HG03378 (cell line): ENCODE results near the gene RENBP.

Experiments used
- ATAC-seq: cut with Tn5 transposase; IDR thresholded peaks from one replicate; pipeline ENCODE4 v1.9.1; 2021; ENCODE audit warnings: mild to moderate bottlenecking, moderate library complexity; ENCODE audit not compliant: unreplicated experiment

The RENBP gene

GRCh38 chrX:153956044-153956907, 11.8 kb upstream of the RENBP start:
- ATAC-seq, result no peak

GRCh38 chrX:153955228-153955732, 10.8 kb upstream of the RENBP start:
- no peak for ATAC-seq

- no peak for ATAC-seq
These were observed 10.2 kb upstream of the RENBP start for GRCh38 chrX:153954558-153955227.

- no peak for ATAC-seq
These were observed 9.6 kb upstream of the RENBP start for GRCh38 chrX:153953892-153954557.

GRCh38 chrX:153953342-153953830, 8.9 kb upstream of the RENBP start:
- no peak for ATAC-seq

DNA sequence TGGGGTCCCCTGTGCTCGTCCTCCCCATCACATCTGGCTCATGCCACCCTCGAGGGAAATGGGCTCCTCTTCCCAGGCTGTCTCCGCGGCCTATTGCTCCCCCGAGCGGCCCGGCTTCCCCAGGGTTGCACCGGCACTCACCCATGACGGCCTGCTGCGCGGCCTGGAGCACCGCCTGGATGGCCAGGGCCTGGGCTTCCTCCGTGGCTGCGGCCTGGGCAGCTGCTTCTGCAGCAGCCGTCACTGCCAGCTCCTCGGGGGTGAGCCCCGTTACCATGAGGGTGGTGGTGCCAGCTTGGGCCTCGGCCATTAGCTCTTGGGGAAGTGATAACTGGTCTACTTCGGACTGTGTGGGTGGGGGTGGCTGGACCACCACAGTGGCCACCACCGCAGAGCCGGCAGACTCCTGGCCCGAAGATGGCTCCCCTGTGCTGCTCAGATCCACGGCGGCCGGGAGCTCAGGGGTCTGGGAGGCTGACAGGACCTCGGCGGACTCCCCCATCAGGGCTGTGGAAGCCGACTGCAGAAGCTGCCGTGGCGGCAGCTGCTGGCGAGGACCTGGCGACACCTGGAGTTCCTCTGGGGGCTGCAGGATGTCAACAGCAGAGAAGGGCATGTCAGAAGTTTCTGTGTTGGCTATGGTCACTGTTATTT, 8.1 kb upstream of the RENBP start:
- ATAC-seq, result no peak

DNA sequence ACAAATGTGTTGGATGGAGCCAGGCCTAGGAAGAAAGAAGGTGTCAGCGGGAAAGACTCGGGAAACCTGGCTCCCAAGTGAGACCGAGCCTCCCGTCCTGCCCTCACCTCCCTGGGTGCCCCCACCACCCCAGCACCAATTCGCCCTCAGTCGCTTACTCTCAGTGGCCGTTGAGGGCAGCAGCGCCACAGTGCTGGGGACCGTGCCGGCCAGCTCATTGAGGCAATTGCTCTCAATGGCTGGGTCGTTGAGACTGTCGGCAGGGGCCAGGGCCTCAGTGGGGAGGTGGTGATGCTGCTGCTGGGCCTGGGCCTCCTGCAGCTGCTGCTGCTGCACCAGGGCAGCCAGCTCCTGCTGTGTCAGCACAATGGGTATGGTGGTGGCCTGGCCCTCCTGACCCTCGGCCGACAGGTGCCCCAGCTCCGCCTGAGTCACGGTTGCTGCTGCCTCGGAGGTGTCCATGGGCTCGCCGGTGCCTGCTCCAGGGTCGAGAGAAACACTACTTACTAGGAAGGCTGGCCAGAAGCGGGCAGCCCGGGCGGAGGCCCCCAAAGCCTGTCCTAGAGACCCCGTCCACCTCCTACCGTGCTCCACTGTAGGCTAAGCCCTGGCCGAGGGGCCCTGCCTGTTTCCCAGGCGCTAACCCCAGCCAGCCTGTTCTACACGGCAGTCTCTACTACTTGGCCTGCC, 7.4 kb upstream of the RENBP start:
- ATAC-seq, result no peak

DNA sequence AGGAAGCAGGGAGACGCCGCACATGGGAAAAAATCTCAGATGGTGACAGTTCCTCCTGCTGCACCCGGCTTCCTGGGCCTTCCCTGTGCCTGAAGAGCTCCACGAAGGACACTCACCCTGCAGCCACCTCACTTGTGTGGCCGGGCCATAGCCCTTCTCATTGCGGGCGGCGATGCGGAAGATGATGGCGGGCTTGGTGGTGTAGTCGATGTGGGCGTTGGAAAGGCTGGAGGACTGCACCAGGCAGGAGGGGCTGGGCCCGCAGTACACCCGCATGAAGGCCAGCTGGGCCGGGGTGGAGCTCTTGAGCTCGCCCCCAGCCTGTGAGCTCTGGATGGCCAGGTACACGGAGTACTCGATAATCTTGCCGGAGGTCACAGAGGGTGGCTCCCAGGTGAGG, 5.7 kb upstream of the RENBP start:
- no peak for ATAC-seq

GRCh38 chrX:153948847-153949805, 4.7 kb upstream of the RENBP start:
- no peak for ATAC-seq

DNA sequence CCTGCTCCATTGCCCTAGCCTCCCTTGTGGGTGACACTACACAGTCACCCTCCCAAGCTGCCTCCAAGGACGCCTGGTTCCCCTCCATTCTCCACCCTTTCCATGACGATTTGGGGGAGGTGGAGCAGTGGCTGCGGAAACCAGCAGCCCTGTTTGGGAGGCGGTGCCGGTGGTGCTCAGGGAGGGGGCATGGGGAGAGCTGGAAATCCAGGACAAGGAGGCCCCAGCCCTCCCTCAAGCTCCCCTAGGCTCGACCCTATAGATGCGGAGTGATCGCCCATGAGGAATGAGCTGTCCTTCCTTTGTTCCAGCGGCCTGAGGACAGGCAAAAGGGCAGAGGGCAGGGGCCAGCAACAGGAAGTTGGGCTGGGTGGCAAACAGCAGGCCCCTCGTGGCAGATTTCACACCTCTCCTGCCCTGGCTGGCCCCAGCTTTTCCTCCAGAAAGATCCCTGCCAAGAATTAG, 3.6 kb upstream of the RENBP start:
- no peak for ATAC-seq

- peak; percentile 58 for ATAC-seq
These were observed 2.7 kb upstream of the RENBP start for GRCh38 chrX:153947009-153947769.

DNA sequence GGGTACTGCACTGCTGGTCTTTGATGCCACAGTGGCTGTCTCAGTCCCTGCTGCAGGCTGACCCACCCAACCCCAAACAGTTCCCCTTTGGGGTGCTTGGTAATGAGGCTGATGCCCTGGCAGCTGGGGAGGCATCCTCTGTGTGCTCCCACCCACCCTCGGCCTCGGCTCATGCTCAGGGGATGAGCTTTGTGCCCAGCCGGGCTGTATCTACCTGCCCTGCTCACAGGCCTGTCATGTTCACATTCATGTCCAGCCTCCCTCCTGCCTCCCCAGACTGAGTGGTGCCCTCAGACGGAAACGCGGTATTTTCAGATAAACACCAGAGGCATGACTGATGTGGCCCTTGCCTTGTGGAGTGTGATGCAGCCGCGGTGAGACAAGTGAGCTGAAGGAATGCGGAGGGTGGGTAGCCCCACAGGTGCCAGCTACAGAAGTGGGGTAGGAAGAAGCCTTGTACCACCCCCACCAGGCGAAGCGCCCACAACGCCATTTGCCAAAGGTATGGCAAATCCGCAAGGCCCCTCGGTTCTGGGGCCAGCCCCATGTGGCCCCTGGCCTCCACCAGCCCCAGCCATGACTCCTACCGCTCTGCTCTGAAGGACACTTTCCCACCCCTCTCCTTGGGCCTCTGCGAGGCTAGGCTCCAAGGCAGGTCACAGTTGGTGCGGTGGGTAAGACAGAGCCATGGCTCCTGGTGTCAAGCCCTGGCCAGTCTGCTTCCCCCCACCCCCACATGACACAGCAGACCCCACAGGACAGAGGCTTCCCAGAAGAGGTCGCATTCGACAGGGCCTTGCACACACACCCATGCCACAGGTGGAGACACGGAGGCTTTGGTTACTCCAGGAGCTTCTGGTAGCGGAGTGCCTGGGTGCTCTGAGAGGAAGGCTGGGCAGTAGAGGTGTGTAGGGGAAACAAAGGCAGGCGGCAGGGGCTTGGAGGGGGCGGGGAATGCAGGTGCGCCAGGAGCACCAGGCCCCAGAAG, 1.8 kb upstream of the RENBP start:
- ATAC-seq, result no peak

GRCh38 chrX:153944800-153945150, 332 bp upstream of the RENBP start:
- ATAC-seq, result no peak

- ATAC-seq, result no peak
These were observed 2.8 kb downstream of the RENBP start for GRCh38 chrX:153941336-153942252.

DNA sequence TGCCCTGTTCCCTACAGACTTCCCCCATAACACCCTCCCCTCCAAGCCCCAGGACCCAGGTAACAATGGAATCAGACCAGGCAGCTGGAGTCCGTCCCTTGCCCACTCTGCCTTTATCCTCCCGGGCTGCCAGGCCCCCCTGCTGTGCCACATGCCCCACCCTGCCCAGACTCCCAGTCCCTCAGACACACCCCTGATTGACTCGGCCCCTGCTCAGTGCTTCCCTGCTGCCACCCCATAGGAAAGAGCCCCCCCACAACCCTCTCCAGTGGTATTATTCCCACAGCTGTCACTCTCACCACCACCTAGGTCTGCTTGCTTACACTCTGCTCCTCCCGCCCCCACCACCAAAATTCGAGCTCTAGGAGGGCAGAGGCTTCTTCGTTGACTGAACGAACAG, 4.9 kb downstream of the RENBP start:
- no peak for ATAC-seq

DNA sequence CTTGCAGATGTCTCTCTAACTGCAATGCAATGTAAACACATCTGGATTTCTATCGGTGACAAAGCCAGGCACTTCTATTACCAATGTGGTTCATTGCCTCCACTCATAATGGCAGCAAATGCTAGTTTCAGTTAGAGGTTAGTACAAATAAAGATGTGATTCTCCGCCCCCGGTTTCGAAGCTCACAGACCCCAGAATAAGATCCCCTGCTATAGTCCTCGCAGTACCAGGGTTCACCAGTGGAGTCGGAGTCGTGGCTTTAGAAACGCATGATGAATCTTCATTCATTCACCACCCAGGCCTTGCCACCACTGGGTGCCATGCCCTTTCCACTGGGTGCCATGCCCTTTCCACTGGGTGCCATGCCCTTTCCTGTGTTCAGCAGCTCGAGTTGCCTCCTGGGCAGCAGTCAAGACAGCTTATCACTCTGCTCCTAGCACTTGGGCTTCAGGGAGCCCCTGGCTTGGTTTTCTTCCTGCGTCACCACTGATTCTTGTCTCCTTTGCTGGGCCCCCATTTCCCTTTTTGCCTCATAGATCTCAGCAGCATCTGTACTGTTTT, 6.1 kb downstream of the RENBP start:
- ATAC-seq, result no peak
